Type B pancreatic cell (in vitro differentiated cells): ENCODE data around the gene HLA-DOA. TPM values are rescaled to one million over a fixed set of nuclear protein-coding genes. Genes with fewer than 3 reads are reported as not detected.

ENCODE experiments used
- DNase-seq: peaks from one replicate; pipeline ENCODE4 v3.0.0; 2021; ENCODE audit warnings: mixed read lengths; ENCODE audit not compliant: unreplicated experiment; ENCODE audit errors: extremely low spot score
- H3K27ac Mint-ChIP-seq: 2 replicates; pipeline ENCODE4 v1.8.0; 2021; ENCODE audit warnings: mild to moderate bottlenecking, mixed read lengths
- H3K27me3 Mint-ChIP-seq: 2 replicates; pipeline ENCODE4 v1.8.0; 2021; ENCODE audit warnings: mixed read lengths
- H3K36me3 Mint-ChIP-seq: 2 replicates; pipeline ENCODE4 v1.8.0; 2021; ENCODE audit warnings: mixed read lengths
- H3K4me1 Mint-ChIP-seq: one replicate; pipeline ENCODE4 v1.8.0; 2021; ENCODE audit warnings: mixed read lengths; ENCODE audit not compliant: unreplicated experiment
- H3K4me3 Mint-ChIP-seq: 2 replicates; pipeline ENCODE4 v1.8.0; 2021; ENCODE audit warnings: mild to moderate bottlenecking, mixed read lengths
- H3K9me3 Mint-ChIP-seq: 2 replicates; pipeline ENCODE4 v1.8.0; 2021; ENCODE audit warnings: mixed read lengths
- CTCF ChIP-seq: fragments of 200-600 bp; sonication (generic); conservative IDR thresholded peaks from 2 replicates; pipeline ENCODE4 v1.5.0; 2021; ENCODE audit warnings: antibody characterized with exemption, mild to moderate bottlenecking
- total RNA-seq: library from RNA; stranded (reverse); gene quantifications from 2 replicates; pipeline ENCODE4 v1.2.1, GENCODE V29; 2021; ENCODE audit warnings: low replicate concordance

The HLA-DOA gene
- total RNA-seq, 1 donor from 2014 or later: 2.5 TPM

- Mint-ChIP-seq H3K4me1 (peaks cover 13% of the 10 kb centered on the region), H3K9me3 (no peaks in the 10 kb centered on the region), H3K4me3 (no peak overlapping the region), H3K36me3 (peaks cover 3% of the 10 kb centered on the region), H3K27me3 (no peaks in the 10 kb centered on the region), H3K27ac (no peak overlapping the region)
- no peak for TF ChIP-seq CTCF
- no peak for DNase-seq
These were observed 47.1 kb downstream of the HLA-DOA start for GRCh38 chr6:32962213-32962826.

- Mint-ChIP-seq H3K27ac (no peak overlapping the region), H3K4me1 (no peaks in the 10 kb centered on the region), H3K27me3 (peaks cover 6% of the 10 kb centered on the region), H3K9me3 (no peaks in the 10 kb centered on the region), H3K36me3 (peaks cover 3% of the 10 kb centered on the region), H3K4me3 (no peak overlapping the region)
- no peak for TF ChIP-seq CTCF
- DNase-seq: no peak
These were observed 48.8 kb downstream of the HLA-DOA start for GRCh38 chr6:32960563-32960962.

- H3K9me3 Mint-ChIP-seq: no peaks in the 10 kb centered on the region
- no peak for TF ChIP-seq CTCF
- DNase-seq: no peak
- peaks cover 6% of the 10 kb centered on the region for H3K27me3 Mint-ChIP-seq
- H3K4me1 Mint-ChIP-seq: peaks cover 12% of the 10 kb centered on the region
- H3K4me3 Mint-ChIP-seq: no peak overlapping the region
- H3K36me3 Mint-ChIP-seq: no peaks in the 10 kb centered on the region
- no peak overlapping the region for H3K27ac Mint-ChIP-seq
These were observed 53.2 kb downstream of the HLA-DOA start for GRCh38 chr6:32956176-32956575.

GRCh38 chr6:32954986-32955802 lies 54.2 kb downstream of the HLA-DOA start:
- peak; percentile 47 for TF ChIP-seq CTCF
- DNase-seq: no peak
- H3K27ac Mint-ChIP-seq: no peak overlapping the region
- no peaks in the 10 kb centered on the region for H3K36me3 Mint-ChIP-seq
- H3K4me1 Mint-ChIP-seq: peaks cover 12% of the 10 kb centered on the region
- H3K27me3 Mint-ChIP-seq: peaks cover 6% of the 10 kb centered on the region
- H3K4me3 Mint-ChIP-seq: no peak overlapping the region
- no peaks in the 10 kb centered on the region for H3K9me3 Mint-ChIP-seq

GRCh38 chr6:32954267-32954666 lies 55.1 kb downstream of the HLA-DOA start:
- H3K27me3 Mint-ChIP-seq: peaks cover 6% of the 10 kb centered on the region
- no peak for DNase-seq
- H3K9me3 Mint-ChIP-seq: no peaks in the 10 kb centered on the region
- TF ChIP-seq CTCF: no peak
- H3K27ac Mint-ChIP-seq: no peak overlapping the region
- no peaks in the 10 kb centered on the region for H3K36me3 Mint-ChIP-seq
- no peak overlapping the region for H3K4me3 Mint-ChIP-seq
- H3K4me1 Mint-ChIP-seq: peaks cover 12% of the 10 kb centered on the region

Other genes starting within 250 kb of the HLA-DOA start
- gene HLA-DQB2, start 246.1 kb downstream of the HLA-DOA start, total RNA-seq: not detected in 2 replicates
- 0.88 TPM in 1 of 2 replicates, not detected in the other for gene HLA-DOB, start 192.6 kb downstream of the HLA-DOA start, total RNA-seq
- 22.0 and 49.7 TPM in 2 replicates for gene TAP2, start 170.9 kb downstream of the HLA-DOA start, total RNA-seq
- 17.3 and 36.8 TPM in 2 replicates for gene PSMB8, start 165.5 kb downstream of the HLA-DOA start, total RNA-seq
- 16.7 and 38.4 TPM in 2 replicates for gene TAP1, start 155.9 kb downstream of the HLA-DOA start, total RNA-seq
- 5.7 and 16.9 TPM in 2 replicates for gene PSMB9, start 155.4 kb downstream of the HLA-DOA start, total RNA-seq
- 0.43 and 0.80 TPM in 2 replicates for gene HLA-DMB, start 68.6 kb downstream of the HLA-DOA start, total RNA-seq
- gene HLA-DMA, start 56.5 kb downstream of the HLA-DOA start, total RNA-seq: 1.5 and 2.0 TPM in 2 replicates
- 212 and 241 TPM in 2 replicates for gene BRD2, start 41.0 kb downstream of the HLA-DOA start, total RNA-seq
- 1.3 and 2.6 TPM in 2 replicates for gene HLA-DPA1, start 64.1 kb upstream of the HLA-DOA start, total RNA-seq
- gene HLA-DPB1, start 66.4 kb upstream of the HLA-DOA start, total RNA-seq: 10.9 and 27.3 TPM in 2 replicates
- 1.3 and 11.9 TPM in 2 replicates for gene COL11A2, start 182.9 kb upstream of the HLA-DOA start, total RNA-seq
- gene RXRB, start 191.1 kb upstream of the HLA-DOA start, total RNA-seq: 49.2 and 61.9 TPM in 2 replicates
- 147 and 202 TPM in 2 replicates for gene SLC39A7, start 191.3 kb upstream of the HLA-DOA start, total RNA-seq
- gene HSD17B8, start 195.1 kb upstream of the HLA-DOA start, total RNA-seq: 13.9 and 15.7 TPM in 2 replicates
- gene RING1, start 198.9 kb upstream of the HLA-DOA start, total RNA-seq: 44.5 and 60.4 TPM in 2 replicates